SJCRH30 (cell line): ENCODE data around the gene TLCD1. TPM values are rescaled to one million over a fixed set of nuclear protein-coding genes. Genes with fewer than 3 reads are reported as not detected.

ENCODE experiments used
- total RNA-seq: library from RNA; depleted of rRNA; stranded (reverse); fragments of >200 nt; shearing (Covaris generic); gene quantifications from 2 replicates; pipeline ENCODE4 v1.2.3, GENCODE V29; 2014; rRNA removed

The TLCD1 gene
- total RNA-seq, 1 experiment from 2014 or later: 10.0 TPM

Other genes with a start within 250 kb of the TLCD1 start
- not detected in 2 replicates for gene FOXN1, start 219.9 kb downstream of the TLCD1 start, total RNA-seq
- gene UNC119, start 173.6 kb downstream of the TLCD1 start, total RNA-seq: 53.7 and 58.7 TPM in 2 replicates
- 38.0 and 41.8 TPM in 2 replicates for gene PIGS, start 154.7 kb downstream of the TLCD1 start, total RNA-seq
- gene ALDOC, start 149.3 kb downstream of the TLCD1 start, total RNA-seq: 0.18 and 0.47 TPM in 2 replicates
- gene SPAG5, start 127.2 kb downstream of the TLCD1 start, total RNA-seq: 131 and 147 TPM in 2 replicates
- gene RSKR, start 112.0 kb downstream of the TLCD1 start, total RNA-seq: 16.1 and 19.9 TPM in 2 replicates
- 115 and 120 TPM in 2 replicates for gene BLTP2, start 81.1 kb downstream of the TLCD1 start, total RNA-seq
- 46.0 and 49.6 TPM in 2 replicates for gene SDF2, start 64.3 kb downstream of the TLCD1 start, total RNA-seq
- gene SUPT6H, start 64.0 kb downstream of the TLCD1 start, total RNA-seq: 60.2 and 66.3 TPM in 2 replicates
- gene PROCA1, start 14.3 kb downstream of the TLCD1 start, total RNA-seq: 5.4 and 7.0 TPM in 2 replicates
- 191 and 201 TPM in 2 replicates for gene RAB34, start 8.4 kb downstream of the TLCD1 start, total RNA-seq
- gene RPL23A, start 6.2 kb downstream of the TLCD1 start, total RNA-seq: 1,716 and 1,788 TPM in 2 replicates
- gene NEK8, start 2.6 kb upstream of the TLCD1 start, total RNA-seq: 1.7 and 2.6 TPM in 2 replicates
- gene TRAF4, start 17.8 kb upstream of the TLCD1 start, total RNA-seq: 118 and 123 TPM in 2 replicates
- 17.4 and 22.8 TPM in 2 replicates for gene FAM222B, start 116.6 kb upstream of the TLCD1 start, total RNA-seq
- gene ERAL1, start 128.8 kb upstream of the TLCD1 start, total RNA-seq: 58.2 and 63.5 TPM in 2 replicates
- gene FLOT2, start 171.5 kb upstream of the TLCD1 start, total RNA-seq: 44.7 and 46.4 TPM in 2 replicates
- 25.6 and 27.0 TPM in 2 replicates for gene DHRS13, start 176.8 kb upstream of the TLCD1 start, total RNA-seq
- 48.5 and 49.9 TPM in 2 replicates for gene PHF12, start 225.3 kb upstream of the TLCD1 start, total RNA-seq